Right lobe of liver (tissue), 4 donors: ENCODE results near the gene FAM234B.

Experiments used
- POLR2A ChIP-seq: fragments of 450-650 bp; IDR thresholded peaks from one replicate; pipeline ENCODE4 v1.6.1; 2017; ENCODE audit warnings: antibody characterized with exemption, mild to moderate bottlenecking
- TF ChIP-seq, protein P1 (sequence below), 4 donors: fragments of 200-600 bp in 3 of 4; fragments of 450-650 bp in 1 of 4; IDR thresholded peaks; one replicate each; pipeline versions ENCODE4 v1.5.1 to v1.8.0; 2016 to 2022; ENCODE audit warnings: antibody characterized with exemption in 4 of 4, mild to moderate bottlenecking in 2 of 4
- donor health status: DM: no; HTN: no; CAD: no.
- donor health status: DM: no; HTN: no; CAD: no.
- donor health status: DM: no; HTN: yes; CAD: no.

- TF ChIP-seq, protein P1, sequence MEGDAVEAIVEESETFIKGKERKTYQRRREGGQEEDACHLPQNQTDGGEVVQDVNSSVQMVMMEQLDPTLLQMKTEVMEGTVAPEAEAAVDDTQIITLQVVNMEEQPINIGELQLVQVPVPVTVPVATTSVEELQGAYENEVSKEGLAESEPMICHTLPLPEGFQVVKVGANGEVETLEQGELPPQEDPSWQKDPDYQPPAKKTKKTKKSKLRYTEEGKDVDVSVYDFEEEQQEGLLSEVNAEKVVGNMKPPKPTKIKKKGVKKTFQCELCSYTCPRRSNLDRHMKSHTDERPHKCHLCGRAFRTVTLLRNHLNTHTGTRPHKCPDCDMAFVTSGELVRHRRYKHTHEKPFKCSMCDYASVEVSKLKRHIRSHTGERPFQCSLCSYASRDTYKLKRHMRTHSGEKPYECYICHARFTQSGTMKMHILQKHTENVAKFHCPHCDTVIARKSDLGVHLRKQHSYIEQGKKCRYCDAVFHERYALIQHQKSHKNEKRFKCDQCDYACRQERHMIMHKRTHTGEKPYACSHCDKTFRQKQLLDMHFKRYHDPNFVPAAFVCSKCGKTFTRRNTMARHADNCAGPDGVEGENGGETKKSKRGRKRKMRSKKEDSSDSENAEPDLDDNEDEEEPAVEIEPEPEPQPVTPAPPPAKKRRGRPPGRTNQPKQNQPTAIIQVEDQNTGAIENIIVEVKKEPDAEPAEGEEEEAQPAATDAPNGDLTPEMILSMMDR (IDR thresholded peaks at IDR 0.05): no peak
- TF ChIP-seq POLR2A: no peak
Observed at GRCh38 chr12:13041224-13041623, 3.0 kb upstream of the FAM234B start.
